Measurements from ENCODE around the gene DNASE2. TPM values are rescaled to one million over a fixed set of nuclear protein-coding genes. Genes with fewer than 3 reads are reported as not detected.

Gene DNASE2
- total RNA-seq, 1 donor from 2014 or later: 3.3 TPM

- DNase-seq (ENCODE audit: low spot score in 2 of 2) (no peak), FAIRE-seq (no peak)
These were observed 5.9 kb upstream of the DNASE2 start, which contains the start of gene KLF1 for GRCh38 chr19:12886969-12887747. Gene KLF1 (minus strand): TSS chr19:12887201. CDS start chr19:12887140, 61 bp downstream.

GRCh38 chr19:12886651-12886968 lies 5.4 kb upstream of the DNASE2 start:
- FAIRE-seq (no peak), DNase-seq (ENCODE audit: low spot score in 2 of 2) (no peak)

GRCh38 chr19:12885749-12886650 lies 4.8 kb upstream of the DNASE2 start:
- DNase-seq (ENCODE audit: low spot score in 2 of 2) (no peak), FAIRE-seq (no peak)

- no peak for FAIRE-seq
- peak in 1 of 2 donors; percentile 74 for DNase-seq (ENCODE audit: low spot score in 2 of 2)
These were observed 3.9 kb upstream of the DNASE2 start for GRCh38 chr19:12884926-12885748.

GRCh38 chr19:12884627-12884925 lies 3.3 kb upstream of the DNASE2 start:
- FAIRE-seq (no peak), DNase-seq (ENCODE audit: low spot score in 2 of 2) (no peak)

- DNase-seq (ENCODE audit: low spot score in 2 of 2) (no peak), FAIRE-seq (no peak)
These were observed 3.0 kb upstream of the DNASE2 start for GRCh38 chr19:12884202-12884601.

- no peak for DNase-seq (ENCODE audit: low spot score in 2 of 2)
- no peak for FAIRE-seq
These were observed 1.3 kb upstream of the DNASE2 start for GRCh38 chr19:12882589-12882988.

GRCh38 chr19:12880551-12881171 lies 588 bp downstream of the DNASE2 start:
- FAIRE-seq (no peak), DNase-seq (ENCODE audit: low spot score in 2 of 2) (no peak)

GRCh38 chr19:12875086-12875485 lies 6.2 kb downstream of the DNASE2 start:
- no peak for DNase-seq (ENCODE audit: low spot score in 2 of 2)
- no peak for FAIRE-seq

- DNase-seq (ENCODE audit: low spot score in 2 of 2) (no peak), FAIRE-seq (no peak)
These were observed 7.1 kb downstream of the DNASE2 start for GRCh38 chr19:12873891-12874745.

GRCh38 chr19:12872941-12873890 lies 8.0 kb downstream of the DNASE2 start:
- FAIRE-seq (no peak), DNase-seq (ENCODE audit: low spot score in 2 of 2) (peak in 1 of 2 donors; percentile 68)

- DNase-seq (ENCODE audit: low spot score in 2 of 2) (no peak), FAIRE-seq (no peak)
These were observed 9.0 kb downstream of the DNASE2 start for GRCh38 chr19:12872255-12872654.

GRCh38 chr19:12871681-12872080 lies 9.6 kb downstream of the DNASE2 start:
- DNase-seq (ENCODE audit: low spot score in 2 of 2) (no peak), FAIRE-seq (no peak)

- FAIRE-seq (no peak), DNase-seq (ENCODE audit: low spot score in 2 of 2) (no peak)
These were observed 12.6 kb downstream of the DNASE2 start for GRCh38 chr19:12868540-12869112.

- peak in 1 of 2 donors; percentile 77 for DNase-seq (ENCODE audit: low spot score in 2 of 2)
- FAIRE-seq: no peak
These were observed 13.8 kb downstream of the DNASE2 start for GRCh38 chr19:12867120-12868099.

- DNase-seq (ENCODE audit: low spot score in 2 of 2): no peak
These were observed 14.7 kb downstream of the DNASE2 start for GRCh38 chr19:12866416-12867119.

More at GRCh38 chr19:12866416-12867119, 14.7 kb downstream of the DNASE2 start:
- no peak for FAIRE-seq
